ENCODE results near the gene DDX20. TPM values are rescaled to one million over a fixed set of nuclear protein-coding genes. Genes with fewer than 3 reads are reported as not detected.

Gene DDX20
- polyA plus RNA-seq, 1 donor from 2014 or later: 26.5 TPM

- Histone ChIP-seq H3K9me3 (ENCODE audit: low read length) (no peaks in the 10 kb centered on the region), H3K4me3 (ENCODE audit: low read length) (no peak overlapping the region), H3K9me2 (ENCODE audit: insufficient read depth, low read length) (no peaks in the 10 kb centered on the region), H3F3A (ENCODE audit: insufficient read depth, low read length, poor library complexity, severe bottlenecking) (no peaks in the 10 kb centered on the region), H4K20me1 (ENCODE audit: insufficient read depth) (no peaks in the 10 kb centered on the region), H3K27me3 (ENCODE audit: insufficient read depth, low read depth, low read length) (peaks cover 3% of the 10 kb centered on the region), H3K9ac (ENCODE audit: low read length) (no peak overlapping the region), H3K4me2 (ENCODE audit: low read length) (no peak overlapping the region), H3K36me3 (ENCODE audit: insufficient read depth, low read length) (no peaks in the 10 kb centered on the region), H2AFZ (ENCODE audit: low read depth, low read length) (no peak overlapping the region), H3K27ac (ENCODE audit: low read length) (no peak overlapping the region), H3K79me2 (replicated peaks; ENCODE audit: insufficient read depth, low read length) (no peaks in the 10 kb centered on the region)
- TF ChIP-seq REST (IDR thresholded peaks at IDR 0.05; ENCODE audit: borderline replicate concordance) (no peak), EZH2 (IDR thresholded peaks at IDR 0.05; ENCODE audit: borderline replicate concordance, insufficient read depth, low read length, poor library complexity, severe bottlenecking) (no peak), SMC3 (conservative IDR thresholded peaks at IDR 0.05; ENCODE audit: poor library complexity) (no peak), MXI1 (conservative IDR thresholded peaks at IDR 0.05; ENCODE audit: poor library complexity, severe bottlenecking) (no peak), TAF1 (IDR thresholded peaks at IDR 0.05; ENCODE audit: low read depth) (no peak), POLR2AphosphoS5 (IDR thresholded peaks at IDR 0.05) (no peak), CTCF (IDR thresholded peaks at IDR 0.05; ENCODE audit: poor library complexity, severe bottlenecking) (no peak), RAD21 (conservative IDR thresholded peaks at IDR 0.05) (no peak), EP300 (conservative IDR thresholded peaks at IDR 0.05; ENCODE audit: poor library complexity, severe bottlenecking) (no peak)
These were observed 19.0 kb upstream of the DDX20 start for GRCh38 chr1:111736548-111737215.

GRCh38 chr1:111737216-111738132 is 18.2 kb upstream of the DDX20 start:
- Histone ChIP-seq H3K4me3 (ENCODE audit: low read length) (peak overlapping the region; percentile 86), H3K9me3 (ENCODE audit: low read length) (no peaks in the 10 kb centered on the region), H3F3A (ENCODE audit: insufficient read depth, low read length, poor library complexity, severe bottlenecking) (no peaks in the 10 kb centered on the region), H2AFZ (ENCODE audit: low read depth, low read length) (no peak overlapping the region), H3K36me3 (ENCODE audit: insufficient read depth, low read length) (no peaks in the 10 kb centered on the region), H3K27me3 (ENCODE audit: insufficient read depth, low read depth, low read length) (peaks cover 3% of the 10 kb centered on the region), H3K9me2 (ENCODE audit: insufficient read depth, low read length) (no peaks in the 10 kb centered on the region), H3K4me2 (ENCODE audit: low read length) (no peak overlapping the region), H4K20me1 (ENCODE audit: insufficient read depth) (no peaks in the 10 kb centered on the region), H3K9ac (ENCODE audit: low read length) (peak overlapping the region; percentile 73), H3K79me2 (replicated peaks; ENCODE audit: insufficient read depth, low read length) (no peaks in the 10 kb centered on the region), H3K27ac (ENCODE audit: low read length) (no peak overlapping the region)
- TF ChIP-seq TAF1 (IDR thresholded peaks at IDR 0.05; ENCODE audit: low read depth) (no peak), REST (IDR thresholded peaks at IDR 0.05; ENCODE audit: borderline replicate concordance) (no peak), EZH2 (IDR thresholded peaks at IDR 0.05; ENCODE audit: borderline replicate concordance, insufficient read depth, low read length, poor library complexity, severe bottlenecking) (no peak), RAD21 (conservative IDR thresholded peaks at IDR 0.05) (no peak)

All from neural cell (in vitro differentiated cells).